ENCODE data around the gene C3orf18. TPM values are rescaled to one million over a fixed set of nuclear protein-coding genes. Genes with fewer than 3 reads are reported as not detected.

The C3orf18 gene
- total and polyA plus RNA-seq, 11 donors, result 25.4 to 56.8 (median 35.8) TPM

DNA sequence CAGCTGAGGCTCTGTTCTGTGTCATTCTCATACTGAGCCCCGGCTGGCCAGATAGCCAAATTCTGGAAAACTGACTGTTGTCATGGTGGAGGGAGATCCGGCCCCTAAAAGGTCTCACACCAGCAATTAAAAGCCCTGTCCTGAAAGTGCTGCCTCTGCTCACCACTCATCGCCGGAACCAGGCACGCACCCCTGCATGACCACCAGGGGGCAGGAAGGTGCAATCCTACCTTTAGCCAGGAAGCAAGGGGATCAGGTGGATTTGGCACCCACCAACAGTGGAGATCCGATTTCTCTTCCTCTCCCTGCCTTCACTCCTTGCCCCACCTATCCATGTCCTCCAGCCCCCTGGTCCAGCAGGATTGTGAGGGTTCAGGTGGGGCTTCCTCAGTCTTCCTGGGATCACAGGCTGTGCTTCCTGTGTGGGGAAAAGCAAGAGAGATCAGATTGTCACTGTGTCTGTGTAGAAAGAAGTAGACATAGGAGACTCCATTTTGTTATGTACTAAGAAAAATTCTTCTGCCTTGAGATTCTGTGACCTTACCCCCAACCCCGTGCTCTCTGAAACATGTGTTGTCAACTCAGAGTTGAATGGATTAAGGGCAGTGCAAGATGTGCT lies 48.0 kb downstream of the C3orf18 start:
- no peak overlapping the region for H3K27ac ChIP-seq
- peaks cover 0 to 27% (median 19%) of the 10 kb centered on the region in 12 donors for H3K4me1 ChIP-seq
- intact Hi-C loops (cut with DNase I), result loop anchor here in 4 of 10 donors (1.0 to 5.0 kb wide), 2 partner anchors 93 to 95 kb away; partner anchors contain the start of gene CISH (in 2 of the 4)
- no peaks in the 10 kb centered on the region for H3K27me3 ChIP-seq
- DNase-seq (peak; percentile 46 to 73 (median 52)), ATAC-seq (peak in 1 of 4 donors; percentile 39)
- no peak for TF ChIP-seq POLR2A (IDR thresholded peaks at IDR 0.05)
- TF ChIP-seq, protein P1, sequence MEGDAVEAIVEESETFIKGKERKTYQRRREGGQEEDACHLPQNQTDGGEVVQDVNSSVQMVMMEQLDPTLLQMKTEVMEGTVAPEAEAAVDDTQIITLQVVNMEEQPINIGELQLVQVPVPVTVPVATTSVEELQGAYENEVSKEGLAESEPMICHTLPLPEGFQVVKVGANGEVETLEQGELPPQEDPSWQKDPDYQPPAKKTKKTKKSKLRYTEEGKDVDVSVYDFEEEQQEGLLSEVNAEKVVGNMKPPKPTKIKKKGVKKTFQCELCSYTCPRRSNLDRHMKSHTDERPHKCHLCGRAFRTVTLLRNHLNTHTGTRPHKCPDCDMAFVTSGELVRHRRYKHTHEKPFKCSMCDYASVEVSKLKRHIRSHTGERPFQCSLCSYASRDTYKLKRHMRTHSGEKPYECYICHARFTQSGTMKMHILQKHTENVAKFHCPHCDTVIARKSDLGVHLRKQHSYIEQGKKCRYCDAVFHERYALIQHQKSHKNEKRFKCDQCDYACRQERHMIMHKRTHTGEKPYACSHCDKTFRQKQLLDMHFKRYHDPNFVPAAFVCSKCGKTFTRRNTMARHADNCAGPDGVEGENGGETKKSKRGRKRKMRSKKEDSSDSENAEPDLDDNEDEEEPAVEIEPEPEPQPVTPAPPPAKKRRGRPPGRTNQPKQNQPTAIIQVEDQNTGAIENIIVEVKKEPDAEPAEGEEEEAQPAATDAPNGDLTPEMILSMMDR (IDR thresholded peaks at IDR 0.05), result peak; percentile 71 to 90 (median 77)
- 18 to 25% (median 20%) methylated on average over 7 of the region's 7 CpGs for WGBS, 4 donors
- no peaks in the 10 kb centered on the region for H3K9me3 ChIP-seq
- H3K36me3 ChIP-seq, result no peaks in the 10 kb centered on the region
- H3K4me3 ChIP-seq, result no peak overlapping the region

DNA sequence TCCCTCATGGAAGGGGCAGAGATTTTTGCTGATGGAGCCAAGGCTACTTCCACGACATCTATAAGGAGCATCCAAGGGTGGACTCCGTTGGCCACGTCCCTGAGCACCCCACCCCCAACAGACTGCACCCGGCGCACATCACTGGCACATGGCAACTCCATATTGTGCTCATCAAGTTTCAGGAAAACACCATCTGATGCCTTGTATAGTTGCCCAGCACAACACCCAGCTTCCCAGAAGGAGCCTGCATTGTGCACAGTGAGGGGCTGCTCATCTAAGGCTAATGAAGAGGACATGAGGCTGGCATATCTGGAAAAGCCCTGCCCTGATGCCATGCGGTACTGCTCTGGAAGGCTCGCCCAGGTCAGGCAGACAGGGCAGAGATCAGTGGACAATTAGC lies 49.1 kb downstream of the C3orf18 start:
- 93 to 97% (median 95%) methylated on average over 7 of the region's 7 CpGs for WGBS, 4 donors
- Histone ChIP-seq H3K27ac (no peak overlapping the region), H3K36me3 (no peaks in the 10 kb centered on the region), H3K4me3 (no peak overlapping the region), H3K4me1 (peaks cover 0 to 27% (median 19%) of the 10 kb centered on the region in 12 donors), H3K9me3 (no peaks in the 10 kb centered on the region), H3K27me3 (no peaks in the 10 kb centered on the region)
- ATAC-seq (no peak), DNase-seq (no peak)
- TF ChIP-seq, protein P1 (IDR thresholded peaks at IDR 0.05), result no peak
- TF ChIP-seq POLR2A (IDR thresholded peaks at IDR 0.05), result no peak
- intact Hi-C loops (cut with DNase I), result loop anchor here in 2 of 10 donors (5.0 kb wide), 1 partner anchor 94 kb away; the partner anchor contains the start of gene CISH (in 2 of the 2)

DNA sequence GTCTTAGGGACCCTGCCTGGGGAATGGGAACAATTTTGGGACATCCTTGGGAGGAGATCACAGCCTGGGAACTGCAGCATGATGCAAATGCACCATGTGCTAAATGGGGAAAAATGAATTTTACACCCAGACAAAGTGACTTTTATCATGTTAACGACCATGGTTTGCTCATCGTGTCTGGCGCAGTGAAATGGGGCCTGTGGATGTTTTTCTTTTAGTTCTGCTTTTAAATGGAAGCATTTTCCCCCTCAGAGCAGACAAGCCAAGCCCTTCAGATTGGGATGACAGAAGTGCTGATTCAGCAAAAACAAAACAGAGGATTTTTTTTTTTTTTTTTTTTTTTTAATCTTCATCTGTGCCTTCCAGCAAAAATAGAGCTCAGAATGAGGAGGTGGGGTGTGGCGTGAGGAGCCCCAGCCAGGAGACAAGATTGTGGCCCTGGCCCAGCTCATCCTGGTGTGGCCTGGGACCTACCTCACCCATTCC lies 49.8 kb downstream of the C3orf18 start:
- 87 to 93% (median 90%) methylated on average over 4 of the region's 4 CpGs for WGBS, 4 donors
- Histone ChIP-seq H3K27ac (peak overlapping the region in 1 of 12 donors; percentile 81), H3K27me3 (no peaks in the 10 kb centered on the region), H3K4me1 (peaks cover 0 to 27% (median 19%) of the 10 kb centered on the region in 12 donors), H3K36me3 (no peaks in the 10 kb centered on the region), H3K4me3 (no peak overlapping the region), H3K9me3 (no peaks in the 10 kb centered on the region)
- no peak for ATAC-seq
- intact Hi-C loops (cut with DNase I), result loop anchor here in 2 of 10 donors (5.0 kb wide), 1 partner anchor 95 kb away; the partner anchor contains the start of gene CISH (in 2 of the 2)
- DNase-seq, result no peak
- TF ChIP-seq, protein P1 (IDR thresholded peaks at IDR 0.05), result no peak
- no peak for TF ChIP-seq POLR2A (IDR thresholded peaks at IDR 0.05)

DNA sequence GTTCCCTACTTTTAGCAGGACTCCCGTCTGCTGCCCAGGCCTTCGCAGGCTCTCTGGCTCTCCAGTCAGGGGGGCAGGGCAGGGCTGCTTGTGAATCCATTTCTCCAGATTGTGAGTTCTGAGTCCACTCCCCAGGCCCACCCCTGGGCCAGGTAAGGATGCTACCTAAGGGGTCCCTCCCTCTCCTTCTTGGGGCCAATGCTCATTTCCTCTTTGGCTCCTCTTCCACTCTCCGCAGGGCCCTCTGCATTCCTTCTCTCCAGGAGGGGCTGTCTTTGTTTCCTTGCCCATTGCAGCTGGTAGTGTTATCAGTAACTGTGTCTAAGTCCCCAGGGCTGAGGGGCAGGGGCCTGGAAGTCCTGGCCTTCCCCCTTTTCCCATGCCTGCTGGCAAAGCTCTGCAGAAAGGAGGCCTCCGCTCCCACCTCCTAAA lies 51.1 kb downstream of the C3orf18 start:
- Histone ChIP-seq H3K4me1 (peaks cover 0 to 27% (median 19%) of the 10 kb centered on the region in 12 donors), H3K36me3 (no peaks in the 10 kb centered on the region), H3K27ac (peak overlapping the region; percentile 6 to 81 (median 63)), H3K4me3 (peak overlapping the region in 4 of 12 donors; percentile 24 to 37 (median 34)), H3K9me3 (no peaks in the 10 kb centered on the region), H3K27me3 (no peaks in the 10 kb centered on the region)
- ATAC-seq (peak in 3 of 4 donors; percentile 5 to 33 (median 5)), DNase-seq (peak in 2 of 5 donors; percentile 21 to 39)
- no peak for TF ChIP-seq POLR2A (IDR thresholded peaks at IDR 0.05)
- TF ChIP-seq, protein P1 (IDR thresholded peaks at IDR 0.05), result no peak
- intact Hi-C loops (cut with DNase I), result loop anchor here in 2 of 10 donors (5.0 kb wide), 1 partner anchor 96 kb away; the partner anchor contains the start of gene CISH (in 2 of the 2)
- 71 to 86% (median 79%) methylated on average over 4 of the region's 4 CpGs for WGBS, 4 donors

All from heart left ventricle (tissue), 16 donors.